ENCODE measurements around the gene ATAD2B.
"Not testable (repeated sequence)": the region's sequence is repeated elsewhere in the genome, so short reads cannot be mapped to it uniquely, and the experiment has no call there.

The ATAD2B gene

DNA sequence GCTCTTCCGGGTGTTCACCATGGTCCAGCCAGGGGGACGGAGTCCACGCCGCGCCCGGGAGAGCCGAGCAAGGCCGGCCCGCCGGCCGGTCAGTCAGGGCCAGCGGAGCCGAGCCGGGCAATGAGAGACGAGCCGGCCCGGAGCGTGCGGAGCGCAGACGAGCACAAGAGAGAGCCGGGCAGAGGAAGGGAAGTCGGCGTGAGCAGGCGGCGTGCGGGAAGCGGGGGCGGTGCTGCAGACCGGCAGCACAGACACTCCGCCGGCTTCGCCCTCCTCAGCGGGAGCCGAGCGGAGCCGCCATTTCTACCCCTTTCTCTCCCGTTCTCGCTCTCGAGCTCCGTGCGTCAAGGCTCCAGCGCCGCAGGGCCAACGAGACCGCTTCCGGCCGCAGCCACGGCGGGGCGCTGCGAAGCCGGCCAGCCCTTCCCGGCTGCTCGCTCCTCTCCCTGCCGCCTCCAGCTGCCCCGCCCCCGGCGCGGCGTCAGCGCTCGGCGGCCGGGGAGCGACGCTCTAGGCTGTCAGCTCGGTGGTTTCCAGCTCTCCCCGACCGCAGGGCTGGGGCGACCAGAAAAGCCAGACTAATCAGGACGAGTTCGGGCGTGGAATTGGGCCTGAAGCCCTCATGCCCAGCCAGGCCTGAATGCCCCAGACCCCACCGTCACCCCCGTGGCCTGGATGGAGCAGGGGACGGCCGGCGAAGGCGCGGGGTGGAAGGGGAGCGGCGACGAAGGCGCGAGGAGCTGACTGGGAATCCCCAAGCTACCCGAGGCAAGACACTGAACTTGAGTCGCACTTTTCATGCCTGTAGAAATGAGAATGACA lies at the start of gene ATAD2B:
Gene ATAD2B (minus strand): TSS at position 374 of the 822 bp plus-strand sequence. CDS start 353 bp downstream, at position 21.
- no peaks in the 10 kb centered on the region for H3K36me3 ChIP-seq (ENCODE audit: control insufficient read depth in 2 of 2, insufficient read depth in 2 of 2, low read length in 2 of 2)
- no peaks in the 10 kb centered on the region for H3K9me3 ChIP-seq (ENCODE audit: control insufficient read depth in 2 of 2, low read length in 2 of 2)
- H3K27ac ChIP-seq (ENCODE audit: low read length) = peak within 1 kb of the TSS; percentile 95
- peak within 1 kb of the TSS; percentile 87 to 92 for H3K4me3 ChIP-seq (ENCODE audit: low read length in 2 of 2)
- peaks cover 12% of the 10 kb centered on the region for H3K4me1 ChIP-seq (ENCODE audit: control insufficient read depth, insufficient read depth, low read length)
- no peaks in the 10 kb centered on the region for H3K27me3 ChIP-seq (ENCODE audit: control insufficient read depth in 1 of 2, insufficient read depth in 2 of 2, low read length in 2 of 2)
- peak within 1 kb of the TSS; percentile 96 to 98 for H3K9ac ChIP-seq (ENCODE audit: low read length in 2 of 2)

DNA sequence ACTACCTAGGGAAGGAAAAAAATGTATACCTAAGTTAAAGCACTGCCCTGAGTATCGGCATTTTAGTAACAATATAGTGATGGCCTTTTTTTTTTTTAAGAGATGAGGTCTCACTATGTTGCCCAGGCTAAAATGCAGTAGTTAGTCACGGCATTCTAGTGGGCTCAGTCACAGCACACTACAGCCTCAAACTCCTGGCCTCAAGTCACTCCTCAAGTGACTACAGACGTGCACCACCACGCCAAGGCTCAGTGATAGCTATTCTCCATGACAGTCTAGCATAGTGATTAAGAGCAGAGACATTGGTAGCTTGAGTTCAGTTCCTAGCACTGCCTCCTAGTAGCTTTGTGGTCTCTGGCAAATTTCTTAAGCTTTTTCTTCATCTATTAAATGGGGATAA lies 40.9 kb upstream of the ATAD2B start:
- Histone ChIP-seq H3K9me3 (ENCODE audit: control insufficient read depth in 2 of 2, low read length in 2 of 2) (no peaks in the 10 kb centered on the region), H3K4me1 (ENCODE audit: control insufficient read depth, insufficient read depth, low read length) (no peaks in the 10 kb centered on the region), H3K9ac (ENCODE audit: low read length in 2 of 2) (no peak overlapping the region), H3K27me3 (ENCODE audit: control insufficient read depth in 1 of 2, insufficient read depth in 2 of 2, low read length in 2 of 2) (no peaks in the 10 kb centered on the region), H3K36me3 (ENCODE audit: control insufficient read depth in 2 of 2, insufficient read depth in 2 of 2, low read length in 2 of 2) (peaks cover 3 to 4% of the 10 kb centered on the region in 2 donors), H3K27ac (ENCODE audit: low read length) (no peak overlapping the region), H3K4me3 (ENCODE audit: low read length in 2 of 2) (no peak overlapping the region)

DNA sequence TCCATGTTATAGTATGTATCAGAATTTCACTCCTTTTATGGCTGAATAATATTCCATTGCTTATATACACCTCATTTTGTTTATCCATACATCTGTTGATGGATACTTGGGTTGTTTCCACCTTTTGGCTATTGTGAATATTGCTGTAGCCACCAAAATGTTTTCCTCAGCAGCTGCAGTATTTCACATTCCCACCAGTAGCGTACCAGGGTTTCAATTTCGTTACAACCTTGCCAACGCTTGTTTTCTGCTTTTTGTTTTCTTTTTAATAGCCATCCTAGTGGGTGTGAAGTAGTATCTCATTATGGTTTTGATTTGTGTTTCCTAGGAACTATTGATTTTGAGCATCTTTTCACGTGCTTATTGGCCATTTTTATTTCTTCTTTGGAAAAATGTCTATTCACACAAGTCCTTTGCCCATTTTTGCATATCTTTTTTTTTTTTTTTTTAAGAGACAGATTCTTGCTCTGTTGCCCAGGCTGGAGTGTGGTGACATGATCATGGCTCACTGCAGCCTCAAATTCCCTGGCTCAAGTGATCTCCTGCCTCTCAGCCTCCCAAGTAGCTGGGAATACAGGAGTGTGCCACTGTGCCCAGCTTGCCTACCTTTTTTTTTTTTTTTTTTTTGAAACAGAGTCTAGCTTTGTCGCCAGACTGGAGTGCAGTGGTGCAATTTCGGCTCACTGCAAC lies 27.5 kb upstream of the ATAD2B start:
- no peaks in the 10 kb centered on the region for H3K9me3 ChIP-seq (ENCODE audit: control insufficient read depth in 2 of 2, low read length in 2 of 2)
- no peak overlapping the region for H3K9ac ChIP-seq (ENCODE audit: low read length in 2 of 2)
- H3K27me3 ChIP-seq (ENCODE audit: control insufficient read depth in 1 of 2, insufficient read depth in 2 of 2, low read length in 2 of 2) = no peaks in the 10 kb centered on the region
- H3K4me1 ChIP-seq (ENCODE audit: control insufficient read depth, insufficient read depth, low read length) = no peaks in the 10 kb centered on the region
- H3K27ac ChIP-seq (ENCODE audit: low read length) = no peak overlapping the region
- no peak overlapping the region for H3K4me3 ChIP-seq (ENCODE audit: low read length in 2 of 2)
- no peaks in the 10 kb centered on the region for H3K36me3 ChIP-seq (ENCODE audit: control insufficient read depth in 2 of 2, insufficient read depth in 2 of 2, low read length in 2 of 2)

DNA sequence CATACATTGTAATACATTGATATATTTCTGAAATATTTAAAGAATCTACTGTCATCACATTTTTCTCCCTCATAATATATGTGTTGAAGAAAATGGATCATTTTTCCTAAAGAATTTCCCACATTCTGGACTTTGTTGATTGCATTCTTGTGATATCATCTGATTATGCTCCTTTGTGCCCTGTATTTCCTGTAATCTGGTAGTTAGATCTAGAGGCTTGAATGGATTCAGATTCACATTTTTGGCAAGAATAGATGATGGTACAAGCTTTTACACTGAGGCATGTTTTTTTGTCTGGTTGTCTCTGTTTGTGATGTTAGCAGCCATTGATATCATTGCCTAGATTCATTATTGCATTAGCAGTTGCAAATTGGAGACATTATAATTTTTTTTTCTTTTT lies 26.7 kb upstream of the ATAD2B start:
- no peaks in the 10 kb centered on the region for H3K36me3 ChIP-seq (ENCODE audit: control insufficient read depth in 2 of 2, insufficient read depth in 2 of 2, low read length in 2 of 2)
- no peak overlapping the region for H3K9ac ChIP-seq (ENCODE audit: low read length in 2 of 2)
- H3K27me3 ChIP-seq (ENCODE audit: control insufficient read depth in 1 of 2, insufficient read depth in 2 of 2, low read length in 2 of 2) = no peaks in the 10 kb centered on the region
- H3K4me3 ChIP-seq (ENCODE audit: low read length in 2 of 2) = no peak overlapping the region
- no peak overlapping the region for H3K27ac ChIP-seq (ENCODE audit: low read length)
- no peaks in the 10 kb centered on the region for H3K4me1 ChIP-seq (ENCODE audit: control insufficient read depth, insufficient read depth, low read length)
- H3K9me3 ChIP-seq (ENCODE audit: control insufficient read depth in 2 of 2, low read length in 2 of 2) = no peaks in the 10 kb centered on the region

DNA sequence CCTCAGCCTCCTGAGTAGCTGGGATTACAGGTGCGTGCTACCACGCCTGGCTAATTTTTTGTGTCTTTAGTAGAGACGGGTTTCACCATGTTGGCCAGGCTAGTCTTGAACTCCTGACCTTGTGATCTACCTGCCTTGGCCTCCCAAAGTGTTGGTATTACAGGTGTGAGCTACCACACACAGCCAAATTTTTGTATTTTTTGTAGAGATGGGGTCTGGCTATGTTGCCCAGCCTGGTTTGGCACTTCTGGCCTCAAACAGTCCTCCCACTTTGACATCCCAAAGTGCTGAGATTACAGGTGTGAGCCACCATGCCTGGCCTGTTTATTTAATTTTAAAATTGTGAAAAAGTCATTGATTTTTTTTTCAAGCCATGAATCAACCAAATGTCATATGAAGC lies 25.6 kb upstream of the ATAD2B start:
- not testable (repeated sequence) for H3K27me3 ChIP-seq (ENCODE audit: control insufficient read depth in 1 of 2, insufficient read depth in 2 of 2, low read length in 2 of 2); H3K9ac ChIP-seq (ENCODE audit: low read length in 2 of 2); H3K4me1 ChIP-seq (ENCODE audit: control insufficient read depth, insufficient read depth, low read length); H3K36me3 ChIP-seq (ENCODE audit: control insufficient read depth in 2 of 2, insufficient read depth in 2 of 2, low read length in 2 of 2); H3K27ac ChIP-seq (ENCODE audit: low read length); H3K9me3 ChIP-seq (ENCODE audit: control insufficient read depth in 2 of 2, low read length in 2 of 2); H3K4me3 ChIP-seq (ENCODE audit: low read length in 2 of 2)

DNA sequence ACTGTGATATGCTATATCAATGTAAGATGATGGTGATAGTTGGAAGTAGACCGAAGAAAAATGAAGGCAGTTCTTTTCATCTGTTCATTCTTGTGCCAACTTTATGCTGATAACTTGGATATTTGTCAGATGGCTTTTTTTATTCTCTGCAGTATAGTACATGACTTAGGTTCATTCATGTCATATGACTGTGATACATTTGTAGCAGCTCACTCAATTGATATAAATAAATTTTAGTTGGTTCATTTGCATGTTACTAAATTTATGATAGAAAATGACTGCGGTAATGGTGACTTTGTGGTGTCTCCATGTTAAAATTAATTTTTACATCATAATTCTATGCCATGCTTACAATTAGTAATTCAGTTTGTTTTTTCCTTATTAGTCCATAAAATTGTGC lies 20.4 kb upstream of the ATAD2B start:
- Histone ChIP-seq H3K4me3 (ENCODE audit: low read length in 2 of 2) (no peak overlapping the region), H3K9me3 (ENCODE audit: control insufficient read depth in 2 of 2, low read length in 2 of 2) (no peaks in the 10 kb centered on the region), H3K27me3 (ENCODE audit: control insufficient read depth in 1 of 2, insufficient read depth in 2 of 2, low read length in 2 of 2) (no peaks in the 10 kb centered on the region), H3K27ac (ENCODE audit: low read length) (no peak overlapping the region), H3K4me1 (ENCODE audit: control insufficient read depth, insufficient read depth, low read length) (peaks cover 4% of the 10 kb centered on the region), H3K36me3 (ENCODE audit: control insufficient read depth in 2 of 2, insufficient read depth in 2 of 2, low read length in 2 of 2) (peaks cover 0 to 3% of the 10 kb centered on the region in 2 donors), H3K9ac (ENCODE audit: low read length in 2 of 2) (no peak overlapping the region)

DNA sequence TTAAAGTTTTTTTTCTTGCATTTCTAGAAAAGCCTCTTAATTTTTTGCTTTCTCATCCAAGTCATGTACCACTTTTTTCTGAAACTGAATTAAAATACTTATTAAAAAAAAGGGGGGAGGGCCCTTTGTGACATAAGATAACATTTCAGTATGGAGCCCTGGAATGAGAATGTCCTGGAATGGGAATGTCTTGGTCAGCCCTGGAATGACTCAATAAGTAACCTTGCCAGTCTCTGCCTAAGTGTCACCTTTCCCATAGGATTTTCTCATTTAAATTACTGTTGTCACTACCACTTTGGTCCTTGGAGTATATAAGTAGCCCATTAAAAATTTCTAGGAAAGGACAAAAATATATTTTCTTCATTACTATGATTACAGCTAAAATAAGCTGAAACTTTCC lies 18.1 kb upstream of the ATAD2B start:
- no peaks in the 10 kb centered on the region for H3K9me3 ChIP-seq (ENCODE audit: control insufficient read depth in 2 of 2, low read length in 2 of 2)

DNA sequence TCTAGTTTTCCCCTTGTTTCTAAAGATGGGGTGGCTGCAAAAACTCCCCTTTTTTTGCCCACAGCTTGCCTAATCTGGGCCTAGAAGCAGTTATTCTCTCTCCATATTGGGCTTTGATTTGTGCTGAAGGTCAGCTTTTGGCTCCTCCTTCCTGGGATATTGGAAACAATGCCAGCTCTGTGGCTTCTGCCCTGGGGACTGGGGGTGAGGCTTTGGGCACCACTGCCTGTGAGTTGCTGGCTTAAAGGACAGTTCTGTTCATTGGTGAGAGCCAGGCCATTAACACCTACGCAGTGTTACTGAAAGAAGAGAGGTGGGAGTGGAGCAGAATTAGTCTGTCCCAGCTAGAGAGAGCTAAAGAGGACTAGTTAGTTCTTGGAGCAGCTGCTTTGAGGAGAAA lies 17.6 kb upstream of the ATAD2B start:
- H3K4me1 ChIP-seq (ENCODE audit: control insufficient read depth, insufficient read depth, low read length) = peaks cover 20% of the 10 kb centered on the region
- H3K27ac ChIP-seq (ENCODE audit: low read length) = no peak overlapping the region
- no peaks in the 10 kb centered on the region for H3K9me3 ChIP-seq (ENCODE audit: control insufficient read depth in 2 of 2, low read length in 2 of 2)
- H3K27me3 ChIP-seq (ENCODE audit: control insufficient read depth in 1 of 2, insufficient read depth in 2 of 2, low read length in 2 of 2) = no peaks in the 10 kb centered on the region
- H3K9ac ChIP-seq (ENCODE audit: low read length in 2 of 2) = no peak overlapping the region
- peaks cover 0 to 3% of the 10 kb centered on the region in 2 donors for H3K36me3 ChIP-seq (ENCODE audit: control insufficient read depth in 2 of 2, insufficient read depth in 2 of 2, low read length in 2 of 2)
- no peak overlapping the region for H3K4me3 ChIP-seq (ENCODE audit: low read length in 2 of 2)

More for the DNA sequence above, 18.1 kb upstream of the ATAD2B start:
- Histone ChIP-seq H3K36me3 (ENCODE audit: control insufficient read depth in 2 of 2, insufficient read depth in 2 of 2, low read length in 2 of 2) (peaks cover 0 to 3% of the 10 kb centered on the region in 2 donors), H3K27ac (ENCODE audit: low read length) (no peak overlapping the region), H3K9ac (ENCODE audit: low read length in 2 of 2) (no peak overlapping the region), H3K27me3 (ENCODE audit: control insufficient read depth in 1 of 2, insufficient read depth in 2 of 2, low read length in 2 of 2) (no peaks in the 10 kb centered on the region), H3K4me3 (ENCODE audit: low read length in 2 of 2) (no peak overlapping the region), H3K4me1 (ENCODE audit: control insufficient read depth, insufficient read depth, low read length) (peaks cover 15% of the 10 kb centered on the region)

DNA sequence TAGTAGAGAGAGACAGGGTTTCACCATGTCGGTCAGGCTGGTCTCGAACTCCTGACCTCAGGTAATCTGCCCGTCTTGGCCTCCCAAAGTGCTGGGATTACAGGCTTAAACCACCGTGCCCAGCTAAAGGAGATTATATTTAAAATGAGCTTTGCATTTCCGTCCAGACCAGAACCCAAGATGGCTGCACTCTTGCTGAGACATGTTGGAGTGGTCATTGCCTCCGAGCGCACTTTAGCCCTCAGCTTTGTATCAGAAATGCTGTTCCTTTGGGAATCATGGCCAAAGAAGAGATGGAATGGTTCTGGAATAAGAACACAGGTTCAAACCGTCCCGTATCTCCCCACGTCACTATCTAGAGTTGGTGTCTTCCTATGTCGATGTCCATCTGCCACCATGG lies 16.7 kb upstream of the ATAD2B start:
- no peak overlapping the region for H3K9ac ChIP-seq (ENCODE audit: low read length in 2 of 2)
- no peaks in the 10 kb centered on the region for H3K9me3 ChIP-seq (ENCODE audit: control insufficient read depth in 2 of 2, low read length in 2 of 2)
- H3K36me3 ChIP-seq (ENCODE audit: control insufficient read depth in 2 of 2, insufficient read depth in 2 of 2, low read length in 2 of 2) = peaks cover 0 to 3% of the 10 kb centered on the region in 2 donors
- H3K4me1 ChIP-seq (ENCODE audit: control insufficient read depth, insufficient read depth, low read length) = peaks cover 24% of the 10 kb centered on the region
- no peak overlapping the region for H3K27ac ChIP-seq (ENCODE audit: low read length)
- no peaks in the 10 kb centered on the region for H3K27me3 ChIP-seq (ENCODE audit: control insufficient read depth in 1 of 2, insufficient read depth in 2 of 2, low read length in 2 of 2)
- H3K4me3 ChIP-seq (ENCODE audit: low read length in 2 of 2) = no peak overlapping the region

DNA sequence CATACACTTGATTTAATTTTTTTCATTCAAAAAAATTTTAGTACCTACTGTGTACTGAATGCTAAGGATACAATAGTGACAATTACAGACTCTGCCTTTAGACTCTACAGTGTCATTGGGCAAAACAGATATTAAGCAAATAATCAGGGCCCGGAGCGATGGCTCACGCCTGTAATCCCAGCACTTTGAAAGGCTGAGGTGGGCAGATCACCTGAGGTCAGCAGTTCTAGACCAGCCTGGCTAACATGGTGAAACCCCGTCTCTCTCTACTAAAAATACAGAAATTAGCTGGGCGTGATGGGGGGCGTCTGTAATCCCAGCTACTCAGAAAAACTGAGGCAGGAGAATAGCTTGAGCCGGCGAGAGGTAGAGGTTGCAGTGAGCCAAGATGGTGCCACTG lies 14.7 kb upstream of the ATAD2B start:
- Histone ChIP-seq H3K4me1 (ENCODE audit: control insufficient read depth, insufficient read depth, low read length) (peaks cover 24% of the 10 kb centered on the region), H3K9ac (ENCODE audit: low read length in 2 of 2) (no peak overlapping the region), H3K9me3 (ENCODE audit: control insufficient read depth in 2 of 2, low read length in 2 of 2) (no peaks in the 10 kb centered on the region), H3K4me3 (ENCODE audit: low read length in 2 of 2) (peak overlapping the region in 1 of 2 donors; percentile 89), H3K27me3 (ENCODE audit: control insufficient read depth in 1 of 2, insufficient read depth in 2 of 2, low read length in 2 of 2) (no peaks in the 10 kb centered on the region), H3K36me3 (ENCODE audit: control insufficient read depth in 2 of 2, insufficient read depth in 2 of 2, low read length in 2 of 2) (peaks cover 0 to 3% of the 10 kb centered on the region in 2 donors), H3K27ac (ENCODE audit: low read length) (no peak overlapping the region)
